GM12878 (cell line): Measurements from ENCODE around the gene DHX38. TPM values are rescaled to one million over a fixed set of nuclear protein-coding genes. Genes with fewer than 3 reads are reported as not detected.

ENCODE experiments used
- ATAC-seq: fragments of 200-7000 bp; cut with Tn5 transposase; 3 replicates; pipeline ENCODE4 v1.9.1; 2020; ENCODE audit warnings: mild to moderate bottlenecking, moderate library complexity
- BruUV-seq: library from RNA; stranded (reverse); fragments of 400-500 nt; replicated peaks from 2 replicates; lab custom pipeline; 2021; lab: Mats Ljungman, UMichigan
- CTCF ChIA-PET: fragments of 300-600 bp; sonication (Branson Sonifier 250); formaldehyde crosslinking; extraction: SDS; loops from one replicate; lab custom pipeline; 2021; ENCODE audit warnings: inconsistent platforms; lab: Yijun Ruan, JAX
- POLR2A ChIA-PET: fragments of 350-600 bp; formaldehyde crosslinking; extraction: SDS; loops from one replicate; lab custom pipeline; 2021; ENCODE audit warnings: inconsistent platforms; lab: Charles Lee
- RAD21 ChIA-PET: fragments of 300-600 bp; sonication (Branson Sonifier 250); formaldehyde crosslinking; loops from one replicate; lab custom pipeline; 2023; ENCODE audit warnings: antibody characterized with exemption; ENCODE audit not compliant: unreplicated experiment; lab: Charles Lee
- SMC1A ChIA-PET: fragments of 300-600 bp; sonication (Branson Sonifier 250); formaldehyde crosslinking; loops from one replicate; lab custom pipeline; 2023; ENCODE audit not compliant: unreplicated experiment, uncharacterized antibody; lab: Charles Lee
- DNase-seq: peaks from one replicate; pipeline ENCODE4 v3.0.0-alpha.2; 2011; ENCODE audit warnings: low read depth, low spot score
- FAIRE-seq: peaks from 3 replicates; lab custom pipeline; 2011; peaks lifted over from hg19 to GRCh38; lab: Jason Lieb, UNC
- H2AFZ ChIP-seq: 2 replicates; pipeline ENCODE4 v1.6.0; 2011; ENCODE audit warnings: low read depth, low read length, control low read depth; ENCODE audit not compliant: control insufficient read depth
- H3K27ac ChIP-seq: 2 replicates; pipeline ENCODE4 v1.5.1; 2011; ENCODE audit warnings: control low read depth; ENCODE audit not compliant: control insufficient read depth, insufficient read depth
- H3K27me3 ChIP-seq, 2 experiments: replicated peaks in 1 of 2; 2 replicates each; pipeline versions ENCODE4 v1.6.0 to v1.6.1; 2011; ENCODE audit warnings: low read length in 1 of 2; ENCODE audit not compliant: control insufficient read depth in 2 of 2, insufficient read depth in 2 of 2
- H3K36me3 ChIP-seq, 2 experiments: 2 replicates each; pipeline ENCODE4 v1.5.1; 2011; ENCODE audit warnings: low read length in 1 of 2; ENCODE audit not compliant: control insufficient read depth in 2 of 2, insufficient read depth in 2 of 2
- H3K4me1 ChIP-seq: 2 replicates; pipeline ENCODE4 v1.6.1; 2011; ENCODE audit warnings: mild to moderate bottlenecking, low read length, moderate library complexity, mixed read lengths; ENCODE audit not compliant: control insufficient read depth, insufficient read depth
- H3K4me2 ChIP-seq: 2 replicates; pipeline ENCODE4 v1.6.0; 2011; ENCODE audit warnings: control low read depth; ENCODE audit not compliant: control insufficient read depth, insufficient read depth
- H3K4me3 ChIP-seq: fragments of 200-600 bp; sonication (generic); 2 replicates; pipeline ENCODE4 v1.5.1; 2016
- H3K79me2 ChIP-seq: 2 replicates; pipeline ENCODE4 v1.6.0; 2011; ENCODE audit warnings: low read length; ENCODE audit not compliant: control insufficient read depth, insufficient read depth
- H3K9ac ChIP-seq: 2 replicates; pipeline ENCODE4 v1.8.0; 2011; ENCODE audit warnings: low read length, control low read depth, mixed read lengths; ENCODE audit not compliant: control insufficient read depth, insufficient read depth
- H3K9me3 ChIP-seq: replicated peaks from 3 replicates; pipeline ENCODE4 v1.5.1; 2011; ENCODE audit warnings: mild to moderate bottlenecking, low read length; ENCODE audit not compliant: control insufficient read depth, insufficient read depth
- H4K20me1 ChIP-seq: 2 replicates; pipeline ENCODE4 v1.6.0; 2011; ENCODE audit not compliant: control insufficient read depth, insufficient read depth
- ATF7 ChIP-seq: fragments of 450-650 bp; IDR thresholded peaks from 2 replicates; pipeline ENCODE4 v1.6.1; 2016; ENCODE audit warnings: low read depth, mild to moderate bottlenecking
- CHD2 ChIP-seq: IDR thresholded peaks from 2 replicates; pipeline ENCODE4 v1.6.1; 2011; ENCODE audit warnings: low read depth, low read length, improper control_type of control experiment, borderline replicate concordance
- MTA3 ChIP-seq: IDR thresholded peaks from 2 replicates; pipeline ENCODE4 v1.6.1; 2012; ENCODE audit warnings: low read length, inconsistent platforms, borderline replicate concordance
- NR2C2 ChIP-seq: IDR thresholded peaks from 2 replicates; pipeline ENCODE4 v1.6.1; 2011; ENCODE audit warnings: borderline replicate concordance, low read depth; ENCODE audit not compliant: control insufficient read depth, insufficient read length
- POLR2A ChIP-seq: IDR thresholded peaks from 2 replicates; pipeline ENCODE4 v1.6.1; 2011; ENCODE audit warnings: low read depth, mild to moderate bottlenecking, low read length
- SMAD1 ChIP-seq: fragments of 450-650 bp; IDR thresholded peaks from 2 replicates; pipeline ENCODE4 v1.6.1; 2018; ENCODE audit warnings: mild to moderate bottlenecking, low read depth; ENCODE audit not compliant: partially characterized antibody
- SREBF1 ChIP-seq: IDR thresholded peaks from 2 replicates; pipeline ENCODE4 v1.6.1; 2012; ENCODE audit warnings: mild to moderate bottlenecking, low read length
- TCF7 ChIP-seq: IDR thresholded peaks from 2 replicates; pipeline ENCODE4 v1.6.1; 2014; ENCODE audit warnings: antibody characterized with exemption, borderline replicate concordance
- ZNF384 ChIP-seq: IDR thresholded peaks from 2 replicates; pipeline ENCODE4 v1.6.1; 2012; ENCODE audit warnings: low read depth, mild to moderate bottlenecking, low read length, improper control_type of control experiment, borderline replicate concordance
- WGBS: methylation state at CpG from one replicate; pipeline ENCODE4 v1.1.6; 2016; ENCODE audit warnings: low lambda C conversion rate; ENCODE audit not compliant: insufficient replicate concordance, insufficient coverage; ENCODE audit errors: missing lambda C conversion rate; 5-methylcytosine and 5-hydroxymethylcytosine counted together
- in situ Hi-C: fragments of 300-500 bp; cut with MboI; formaldehyde crosslinking; loops from 9 replicates; pipeline ENCODE4 v1.14.3; 2018; ENCODE audit warnings: mixed read lengths
- intact Hi-C: fragments of 100-400 bp; cut with micrococcal nuclease; formaldehyde crosslinking; loops from one replicate; pipeline ENCODE4 v1.14.2; 2022; ENCODE audit not compliant: unreplicated experiment
- polyA plus RNA-seq, 11 experiments: library from polyadenylated mRNA; depleted of rRNA in 4 of 11; unstranded in 6 of 11; stranded (reverse) in 5 of 11; fragments of >200 nt; fragmentation: Nextera tagmentation in 4 of 11; fragmentation: Illumina TruSeq in 1 of 11; extraction: Ambion mirVana in 4 of 11; extraction: Trizol in 1 of 11; gene quantifications; 1 replicate in 1 of 11; 2 replicates in 10 of 11; pipeline versions ENCODE4 v1.2.1 to v1.2.3, GENCODE V29; 2011 to 2016; ENCODE audit warnings: inconsistent platforms in 2 of 11, missing spikeins in 2 of 11, low read depth in 1 of 11
- total RNA-seq, 4 experiments: library from RNA; depleted of rRNA in 3 of 4; stranded (reverse); fragments of >200 nt in 3 of 4; fragmentation: Illumina TruSeq in 1 of 4; extraction: Trizol in 1 of 4; gene quantifications; 2 replicates each; pipeline versions ENCODE4 v1.2.1 to v1.2.3, GENCODE V29; 2013 to 2021
- TF ChIP-seq, protein P1 (sequence below): fragments of 450-650 bp; IDR thresholded peaks from 2 replicates; pipeline ENCODE4 v1.6.1; 2017; ENCODE audit warnings: mild to moderate bottlenecking, moderate library complexity
- TF ChIP-seq, protein P2 (sequence below): fragments of 450-650 bp; conservative IDR thresholded peaks from 2 replicates; pipeline ENCODE4 v1.6.1; 2017; ENCODE audit warnings: mild to moderate bottlenecking, moderate library complexity

Gene DHX38
- total and polyA plus RNA-seq, 10 of the 15 experiments (the other 5 are each of a cell fraction or from before 2014, with no cell fraction given), result 2.1 to 67.8 (median 43.2) TPM

DNA sequence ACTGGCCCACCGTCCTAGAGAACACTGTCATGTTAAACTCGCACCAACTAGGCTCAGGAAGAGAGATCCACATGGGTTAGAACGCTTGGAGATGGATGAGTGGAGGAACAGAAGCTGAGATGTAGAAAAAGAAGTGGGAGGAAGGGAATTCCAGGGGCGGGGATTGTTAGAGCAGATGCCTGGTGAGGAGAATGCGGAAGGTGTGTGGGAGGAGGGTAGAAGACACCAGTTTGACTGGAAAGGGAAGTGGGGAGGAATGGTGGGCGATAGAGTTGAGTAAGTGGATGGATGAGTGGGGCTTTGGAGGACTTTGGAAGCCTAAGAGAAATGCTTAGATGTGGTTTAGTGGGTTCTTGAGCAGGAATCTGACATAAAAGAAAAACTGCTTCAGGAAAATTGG lies 37.4 kb downstream of the DHX38 start:
- Histone ChIP-seq H3K36me3 (no peaks in the 10 kb centered on the region), H4K20me1 (no peaks in the 10 kb centered on the region), H3K79me2 (no peaks in the 10 kb centered on the region), H3K4me2 (no peak overlapping the region), H3K27ac (no peak overlapping the region), H2AFZ (no peak overlapping the region), H3K9me3 (no peaks in the 10 kb centered on the region), H3K4me1 (no peaks in the 10 kb centered on the region), H3K9ac (no peak overlapping the region), H3K4me3 (no peak overlapping the region), H3K27me3 (no peaks in the 10 kb centered on the region)
- BruUV-seq, result no TSS peak
- DNase-seq (no peak), FAIRE-seq (no peak), ATAC-seq (no peak)
- CTCF ChIA-PET, result interaction anchor here (0.7 to 1.4 kb wide), 4 partner anchors 8 to 701 kb away, joined by 3 read pairs; no protein-coding TSS in a partner anchor
- SMC1A ChIA-PET, result interaction anchor here (0.5 to 1.1 kb wide), 4 partner anchors 14 to 1077 kb away, joined by 3 read pairs; no protein-coding TSS in a partner anchor
- TF ChIP-seq POLR2A, result no peak
- TF ChIP-seq ZNF384, result no peak
- TF ChIP-seq, protein P1, sequence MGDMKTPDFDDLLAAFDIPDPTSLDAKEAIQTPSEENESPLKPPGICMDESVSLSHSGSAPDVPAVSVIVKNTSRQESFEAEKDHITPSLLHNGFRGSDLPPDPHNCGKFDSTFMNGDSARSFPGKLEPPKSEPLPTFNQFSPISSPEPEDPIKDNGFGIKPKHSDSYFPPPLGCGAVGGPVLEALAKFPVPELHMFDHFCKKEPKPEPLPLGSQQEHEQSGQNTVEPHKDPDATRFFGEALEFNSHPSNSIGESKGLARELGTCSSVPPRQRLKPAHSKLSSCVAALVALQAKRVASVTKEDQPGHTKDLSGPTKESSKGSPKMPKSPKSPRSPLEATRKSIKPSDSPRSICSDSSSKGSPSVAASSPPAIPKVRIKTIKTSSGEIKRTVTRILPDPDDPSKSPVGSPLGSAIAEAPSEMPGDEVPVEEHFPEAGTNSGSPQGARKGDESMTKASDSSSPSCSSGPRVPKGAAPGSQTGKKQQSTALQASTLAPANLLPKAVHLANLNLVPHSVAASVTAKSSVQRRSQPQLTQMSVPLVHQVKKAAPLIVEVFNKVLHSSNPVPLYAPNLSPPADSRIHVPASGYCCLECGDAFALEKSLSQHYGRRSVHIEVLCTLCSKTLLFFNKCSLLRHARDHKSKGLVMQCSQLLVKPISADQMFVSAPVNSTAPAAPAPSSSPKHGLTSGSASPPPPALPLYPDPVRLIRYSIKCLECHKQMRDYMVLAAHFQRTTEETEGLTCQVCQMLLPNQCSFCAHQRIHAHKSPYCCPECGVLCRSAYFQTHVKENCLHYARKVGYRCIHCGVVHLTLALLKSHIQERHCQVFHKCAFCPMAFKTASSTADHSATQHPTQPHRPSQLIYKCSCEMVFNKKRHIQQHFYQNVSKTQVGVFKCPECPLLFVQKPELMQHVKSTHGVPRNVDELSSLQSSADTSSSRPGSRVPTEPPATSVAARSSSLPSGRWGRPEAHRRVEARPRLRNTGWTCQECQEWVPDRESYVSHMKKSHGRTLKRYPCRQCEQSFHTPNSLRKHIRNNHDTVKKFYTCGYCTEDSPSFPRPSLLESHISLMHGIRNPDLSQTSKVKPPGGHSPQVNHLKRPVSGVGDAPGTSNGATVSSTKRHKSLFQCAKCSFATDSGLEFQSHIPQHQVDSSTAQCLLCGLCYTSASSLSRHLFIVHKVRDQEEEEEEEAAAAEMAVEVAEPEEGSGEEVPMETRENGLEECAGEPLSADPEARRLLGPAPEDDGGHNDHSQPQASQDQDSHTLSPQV, result no peak
- no peak for TF ChIP-seq CHD2
- no peak for TF ChIP-seq NR2C2
- TF ChIP-seq TCF7, result no peak
- no peak for TF ChIP-seq SMAD1
- no peak for TF ChIP-seq MTA3
- TF ChIP-seq ATF7, result no peak
- TF ChIP-seq, protein P2, sequence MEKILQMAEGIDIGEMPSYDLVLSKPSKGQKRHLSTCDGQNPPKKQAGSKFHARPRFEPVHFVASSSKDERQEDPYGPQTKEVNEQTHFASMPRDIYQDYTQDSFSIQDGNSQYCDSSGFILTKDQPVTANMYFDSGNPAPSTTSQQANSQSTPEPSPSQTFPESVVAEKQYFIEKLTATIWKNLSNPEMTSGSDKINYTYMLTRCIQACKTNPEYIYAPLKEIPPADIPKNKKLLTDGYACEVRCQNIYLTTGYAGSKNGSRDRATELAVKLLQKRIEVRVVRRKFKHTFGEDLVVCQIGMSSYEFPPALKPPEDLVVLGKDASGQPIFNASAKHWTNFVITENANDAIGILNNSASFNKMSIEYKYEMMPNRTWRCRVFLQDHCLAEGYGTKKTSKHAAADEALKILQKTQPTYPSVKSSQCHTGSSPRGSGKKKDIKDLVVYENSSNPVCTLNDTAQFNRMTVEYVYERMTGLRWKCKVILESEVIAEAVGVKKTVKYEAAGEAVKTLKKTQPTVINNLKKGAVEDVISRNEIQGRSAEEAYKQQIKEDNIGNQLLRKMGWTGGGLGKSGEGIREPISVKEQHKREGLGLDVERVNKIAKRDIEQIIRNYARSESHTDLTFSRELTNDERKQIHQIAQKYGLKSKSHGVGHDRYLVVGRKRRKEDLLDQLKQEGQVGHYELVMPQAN, result no peak
- no peak for TF ChIP-seq SREBF1
- WGBS, result 49% methylated on average over 6 of the region's 6 CpGs
- POLR2A ChIA-PET, result no interaction called here
- in situ Hi-C loops, result no loop called here
- RAD21 ChIA-PET, result no interaction called here
- intact Hi-C loops, result no loop called here
